HG02884 (cell line): Measurements from ENCODE around the gene TFF1.

Source experiments
- ATAC-seq: cut with Tn5 transposase; IDR thresholded peaks from one replicate; pipeline ENCODE4 v1.9.1; 2021; ENCODE audit warnings: mild to moderate bottlenecking, moderate library complexity; ENCODE audit not compliant: unreplicated experiment

The TFF1 gene

DNA sequence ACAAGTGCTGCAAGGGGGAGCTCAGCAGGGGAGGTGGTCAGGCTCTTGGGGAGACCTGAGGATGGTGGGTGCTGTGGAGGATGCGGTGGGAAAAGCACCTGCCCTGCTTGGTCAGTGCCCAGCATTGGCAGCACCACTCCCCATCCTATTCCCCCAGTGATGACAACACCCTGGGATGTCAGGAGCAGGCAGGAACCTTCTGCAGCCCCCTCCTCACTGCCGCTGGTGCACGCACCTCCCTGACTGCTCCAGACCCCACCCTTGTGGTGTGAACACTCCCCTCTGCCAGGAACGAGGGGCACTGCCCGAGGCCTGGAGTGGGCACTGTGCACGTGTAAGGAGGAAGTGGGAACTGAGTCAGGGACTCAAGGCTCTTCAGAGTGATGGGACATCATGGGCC is 17.0 kb upstream of the TFF1 start:
- ATAC-seq, result no peak

DNA sequence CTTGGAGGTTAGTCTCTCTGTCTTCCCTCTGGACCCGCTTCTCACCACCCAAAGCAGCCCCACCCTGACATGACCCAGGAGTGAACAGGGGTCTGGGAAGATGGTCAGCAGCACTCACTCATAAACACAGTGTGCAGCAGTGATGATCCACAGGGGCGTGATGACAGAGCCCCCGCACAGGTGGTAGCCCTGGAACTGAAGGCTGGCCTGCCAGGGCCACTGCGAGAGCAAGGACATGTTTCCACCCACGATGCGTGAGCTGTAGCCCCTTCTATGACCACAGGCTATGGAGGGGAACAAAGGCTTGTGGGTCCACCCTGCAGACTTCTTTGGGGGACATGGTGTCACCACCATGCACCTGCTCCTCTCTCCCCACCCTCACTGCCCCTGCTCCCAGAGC is 16.6 kb upstream of the TFF1 start:
- ATAC-seq, result no peak

GRCh38 chr21:42381347-42381984 is 15.1 kb upstream of the TFF1 start:
- no peak for ATAC-seq

DNA sequence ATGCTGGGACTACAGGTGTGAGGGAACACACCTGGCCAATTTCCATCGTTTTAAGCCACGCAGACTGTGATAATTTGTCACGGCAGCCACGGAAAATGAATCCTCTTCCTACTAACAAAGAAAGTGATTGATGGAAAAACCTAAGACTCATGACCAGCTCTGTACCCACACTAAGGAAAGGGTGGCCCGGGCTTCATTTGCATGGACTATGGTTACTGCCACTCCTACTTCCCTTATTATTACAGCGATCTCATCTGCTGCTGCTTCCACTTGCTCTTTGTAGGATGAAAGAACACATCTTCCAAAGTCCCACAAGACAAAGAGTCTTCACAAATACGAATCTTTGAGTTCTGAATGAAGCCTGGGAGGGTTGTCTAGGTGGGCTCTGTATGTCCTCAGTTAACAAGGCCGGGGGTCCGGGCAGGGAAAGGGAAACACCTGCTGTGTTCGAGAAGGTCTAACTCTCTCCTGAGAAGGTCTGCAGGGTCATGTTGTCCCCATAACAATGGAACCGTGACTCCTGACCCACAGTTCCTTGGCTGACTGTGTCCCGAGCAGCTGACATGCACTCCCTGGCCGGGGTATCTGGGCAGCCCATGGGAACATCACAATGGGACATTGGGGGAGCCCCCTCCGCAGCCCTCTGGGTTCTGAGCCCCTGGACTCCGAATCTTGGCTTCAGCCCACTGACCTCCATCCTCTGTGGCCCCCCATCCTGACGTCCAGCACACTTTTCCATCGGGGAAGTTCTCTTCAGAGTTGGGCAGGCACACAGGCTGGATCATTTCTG is 13.3 kb upstream of the TFF1 start:
- ATAC-seq, result no peak

- no peak for ATAC-seq
Measured at GRCh38 chr21:42378418-42378817, 12.1 kb upstream of the TFF1 start.

DNA sequence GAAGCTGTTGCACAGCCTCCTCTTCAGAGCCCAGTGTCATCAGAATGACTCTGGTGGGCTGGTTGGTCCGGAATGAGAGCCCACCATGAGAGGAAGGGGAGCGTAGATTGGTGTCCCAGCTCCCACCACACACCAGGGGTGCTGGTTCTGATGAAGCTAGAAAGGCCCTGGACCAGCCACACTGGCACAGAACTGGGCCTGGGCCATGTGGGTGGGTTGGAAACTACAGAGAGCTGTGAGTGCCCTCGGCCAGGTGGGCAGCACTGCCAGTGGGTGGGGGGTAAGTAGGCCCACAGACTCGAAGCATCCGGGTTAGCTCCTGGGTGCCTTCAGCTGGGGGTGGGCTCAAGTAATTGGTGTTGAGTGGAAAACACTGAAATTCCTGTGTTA is 11.6 kb upstream of the TFF1 start:
- no peak for ATAC-seq

- ATAC-seq, result no peak
Measured at GRCh38 chr21:42377211-42377950, 11.0 kb upstream of the TFF1 start.

DNA sequence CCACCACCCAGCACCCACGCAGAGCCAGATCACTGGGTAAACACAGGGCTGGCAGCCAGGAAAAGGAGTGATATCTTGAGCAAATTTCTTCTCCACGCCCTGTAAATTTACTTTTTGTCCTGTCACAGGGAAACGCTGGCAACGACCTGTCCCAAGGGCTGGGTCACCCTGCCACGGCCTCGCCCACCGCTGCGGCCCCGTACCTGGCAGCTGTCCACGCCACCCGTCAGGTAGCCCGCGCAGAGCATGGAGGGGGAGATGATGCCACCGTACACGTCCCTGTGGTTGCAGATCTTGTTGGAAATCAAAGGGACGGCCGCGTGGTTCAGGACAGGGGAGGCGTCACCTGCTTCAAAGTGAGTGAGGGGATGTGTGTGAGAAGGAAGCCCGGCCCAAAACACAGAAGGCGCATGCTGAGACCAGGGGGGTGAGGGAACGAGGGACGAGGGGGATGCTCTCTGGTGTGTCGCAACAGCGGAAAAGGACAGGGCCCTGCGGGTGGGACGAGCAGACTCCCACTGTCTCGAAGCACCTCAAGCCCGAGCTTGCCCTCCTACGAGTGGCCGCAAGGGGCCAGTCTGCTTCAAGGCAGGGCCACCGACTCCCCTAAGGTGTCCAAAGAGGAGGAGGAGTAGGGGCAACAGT is 10.1 kb upstream of the TFF1 start:
- ATAC-seq, result no peak

GRCh38 chr21:42375966-42376337 is 9.6 kb upstream of the TFF1 start:
- no peak for ATAC-seq

- ATAC-seq, result no peak
Measured at GRCh38 chr21:42375506-42375905, 9.2 kb upstream of the TFF1 start.

GRCh38 chr21:42374864-42375499 is 8.6 kb upstream of the TFF1 start:
- no peak for ATAC-seq

- no peak for ATAC-seq
Measured at GRCh38 chr21:42374457-42374856, 8.1 kb upstream of the TFF1 start.

GRCh38 chr21:42373908-42374455 is 7.6 kb upstream of the TFF1 start:
- ATAC-seq, result no peak

DNA sequence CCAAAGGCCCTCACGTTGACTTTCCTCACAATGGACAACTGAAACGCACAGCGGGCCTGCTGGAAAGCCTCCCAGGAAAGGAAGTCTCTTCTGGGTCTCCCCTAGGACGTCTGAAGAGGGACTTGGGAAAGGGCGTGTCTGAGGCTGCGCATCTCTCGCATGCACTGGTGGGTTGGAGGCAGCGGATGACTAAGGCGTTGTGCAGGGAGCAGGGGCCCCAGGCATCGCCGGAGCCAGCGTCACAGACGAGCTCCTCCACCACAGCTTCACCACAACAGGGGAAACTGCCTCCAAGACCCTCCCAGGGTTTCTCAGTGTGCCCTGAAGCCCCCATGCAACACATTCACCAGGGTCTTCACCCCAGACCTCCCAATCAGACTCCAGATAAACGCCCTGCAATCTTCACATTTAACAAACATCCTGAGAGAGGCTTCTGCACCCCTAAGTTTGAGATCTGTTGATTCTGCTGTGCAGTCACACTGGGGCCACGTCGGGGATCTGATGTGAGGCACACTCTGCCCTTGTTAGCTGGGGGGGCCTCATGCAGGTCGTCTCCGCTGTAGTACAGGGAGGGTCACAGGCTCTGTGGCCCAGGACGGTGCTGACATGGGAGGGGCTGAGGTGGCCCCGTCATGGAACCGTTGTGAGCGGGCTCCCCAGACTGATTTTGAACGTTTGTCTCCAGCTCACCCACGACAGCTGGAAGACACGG is 7.0 kb upstream of the TFF1 start:
- no peak for ATAC-seq

- no peak for ATAC-seq
Measured at GRCh38 chr21:42370894-42371654, 4.7 kb upstream of the TFF1 start.

- ATAC-seq, result no peak
Measured at GRCh38 chr21:42369821-42370220, 3.5 kb upstream of the TFF1 start.

- no peak for ATAC-seq
Measured at GRCh38 chr21:42367367-42368165, 1.2 kb upstream of the TFF1 start.

GRCh38 chr21:42365770-42366169 is 565 bp downstream of the TFF1 start:
- no peak for ATAC-seq
